ENCODE results near the gene TMEM272. TPM values are rescaled to one million over a fixed set of nuclear protein-coding genes. Genes with fewer than 3 reads are reported as not detected.

Gene TMEM272
- polyA plus RNA-seq, 1 donor (not counting 4 experiments of a cell fraction or from before 2014, with no cell fraction given) = not detected

- Histone ChIP-seq H3K27ac (ENCODE audit: control insufficient read depth, insufficient read depth, low read length) (no peak overlapping the region), H3K27me3 (ENCODE audit: control insufficient read depth, extremely low read depth, insufficient read depth, low read length) (peaks cover 11% of the 10 kb centered on the region), H3K79me2 (ENCODE audit: control insufficient read depth, insufficient read depth, low read length) (no peaks in the 10 kb centered on the region), H3K9me3 (ENCODE audit: control insufficient read depth, low read depth, low read length) (no peaks in the 10 kb centered on the region), H2AFZ (ENCODE audit: control insufficient read depth, low read length) (no peak overlapping the region), H3K4me2 (ENCODE audit: control insufficient read depth, extremely low read depth, insufficient read depth, low read depth, low read length) (no peak overlapping the region), H4K20me1 (ENCODE audit: control insufficient read depth, extremely low read depth, insufficient read depth, low read length) (no peaks in the 10 kb centered on the region), H3K9ac (ENCODE audit: control insufficient read depth, extremely low read depth, insufficient read depth, low read length) (no peak overlapping the region), H3K36me3 (ENCODE audit: control insufficient read depth in 2 of 2, extremely low read depth in 1 of 2, insufficient read depth in 2 of 2, low read length in 2 of 2) (no peaks in the 10 kb centered on the region), H3K4me3 (ENCODE audit: control insufficient read depth in 2 of 3, extremely low read depth in 1 of 3, insufficient read depth in 2 of 3, low read depth in 1 of 3, low read length in 3 of 3) (no peak overlapping the region), H3K9me1 (ENCODE audit: control insufficient read depth, extremely low read depth, insufficient read depth, low read length) (no peaks in the 10 kb centered on the region), H3K4me1 (ENCODE audit: control insufficient read depth, extremely low read depth, insufficient read depth, low read length) (no peaks in the 10 kb centered on the region)
- no peak for FAIRE-seq
- dilution Hi-C loops (cut with MboI; ENCODE audit: extremely low pct_ligation_motif_present, low sequenced_read_pairs) = no loop called here
- no peak for DNase-seq (ENCODE audit: low read depth, low spot score)
- no peak for TF ChIP-seq EZH2 (IDR thresholded peaks at IDR 0.05; ENCODE audit: low read length)
- TF ChIP-seq CTCF (optimal IDR thresholded peaks at IDR 0.05 in 1 of 3, IDR thresholded peaks at IDR 0.05 in 1 of 3, conservative IDR thresholded peaks at IDR 0.05 in 1 of 3; ENCODE audit: extremely low read depth in 1 of 3, insufficient read depth in 2 of 3, low read length in 3 of 3) = no peak
These were observed 34.2 kb upstream of the TMEM272 start for GRCh38 chr13:51879133-51879532.

- H3K27me3 ChIP-seq (ENCODE audit: control insufficient read depth, extremely low read depth, insufficient read depth, low read length) = peaks cover 16% of the 10 kb centered on the region
- dilution Hi-C loops (cut with MboI; ENCODE audit: extremely low pct_ligation_motif_present, low sequenced_read_pairs) = no loop called here
These were observed 29.7 kb upstream of the TMEM272 start for GRCh38 chr13:51874651-51875050.

More at GRCh38 chr13:51874651-51875050, 29.7 kb upstream of the TMEM272 start:
- no peak for FAIRE-seq
- TF ChIP-seq CTCF (optimal IDR thresholded peaks at IDR 0.05 in 1 of 3, IDR thresholded peaks at IDR 0.05 in 1 of 3, conservative IDR thresholded peaks at IDR 0.05 in 1 of 3; ENCODE audit: extremely low read depth in 1 of 3, insufficient read depth in 2 of 3, low read length in 3 of 3) (no peak), EZH2 (IDR thresholded peaks at IDR 0.05; ENCODE audit: low read length) (no peak)
- Histone ChIP-seq H3K9me1 (ENCODE audit: control insufficient read depth, extremely low read depth, insufficient read depth, low read length) (no peaks in the 10 kb centered on the region), H3K9me3 (ENCODE audit: control insufficient read depth, low read depth, low read length) (no peaks in the 10 kb centered on the region), H3K36me3 (ENCODE audit: control insufficient read depth in 2 of 2, extremely low read depth in 1 of 2, insufficient read depth in 2 of 2, low read length in 2 of 2) (no peaks in the 10 kb centered on the region), H2AFZ (ENCODE audit: control insufficient read depth, low read length) (no peak overlapping the region), H3K4me2 (ENCODE audit: control insufficient read depth, extremely low read depth, insufficient read depth, low read depth, low read length) (no peak overlapping the region), H3K79me2 (ENCODE audit: control insufficient read depth, insufficient read depth, low read length) (no peaks in the 10 kb centered on the region), H3K27ac (ENCODE audit: control insufficient read depth, insufficient read depth, low read length) (no peak overlapping the region), H4K20me1 (ENCODE audit: control insufficient read depth, extremely low read depth, insufficient read depth, low read length) (no peaks in the 10 kb centered on the region), H3K9ac (ENCODE audit: control insufficient read depth, extremely low read depth, insufficient read depth, low read length) (no peak overlapping the region), H3K4me1 (ENCODE audit: control insufficient read depth, extremely low read depth, insufficient read depth, low read length) (no peaks in the 10 kb centered on the region), H3K4me3 (ENCODE audit: control insufficient read depth in 2 of 3, extremely low read depth in 1 of 3, insufficient read depth in 2 of 3, low read depth in 1 of 3, low read length in 3 of 3) (no peak overlapping the region)
- no peak for DNase-seq (ENCODE audit: low read depth, low spot score)
